Hepatocyte (in vitro differentiated cells): Measurements from ENCODE around the gene C11orf98.

Experiments
- EZH2 ChIP-seq: fragments of 200-600 bp; sonication (generic); IDR thresholded peaks from 2 replicates; pipeline ENCODE4 v1.6.1; 2016; ENCODE audit warnings: antibody characterized with exemption, mild to moderate bottlenecking, borderline replicate concordance
- TF ChIP-seq, protein P1 (sequence below): fragments of 200-600 bp; sonication (generic); IDR thresholded peaks from 2 replicates; pipeline ENCODE4 v1.5.1; 2016; ENCODE audit warnings: antibody characterized with exemption, mild to moderate bottlenecking; ENCODE audit not compliant: poor library complexity

DNA sequence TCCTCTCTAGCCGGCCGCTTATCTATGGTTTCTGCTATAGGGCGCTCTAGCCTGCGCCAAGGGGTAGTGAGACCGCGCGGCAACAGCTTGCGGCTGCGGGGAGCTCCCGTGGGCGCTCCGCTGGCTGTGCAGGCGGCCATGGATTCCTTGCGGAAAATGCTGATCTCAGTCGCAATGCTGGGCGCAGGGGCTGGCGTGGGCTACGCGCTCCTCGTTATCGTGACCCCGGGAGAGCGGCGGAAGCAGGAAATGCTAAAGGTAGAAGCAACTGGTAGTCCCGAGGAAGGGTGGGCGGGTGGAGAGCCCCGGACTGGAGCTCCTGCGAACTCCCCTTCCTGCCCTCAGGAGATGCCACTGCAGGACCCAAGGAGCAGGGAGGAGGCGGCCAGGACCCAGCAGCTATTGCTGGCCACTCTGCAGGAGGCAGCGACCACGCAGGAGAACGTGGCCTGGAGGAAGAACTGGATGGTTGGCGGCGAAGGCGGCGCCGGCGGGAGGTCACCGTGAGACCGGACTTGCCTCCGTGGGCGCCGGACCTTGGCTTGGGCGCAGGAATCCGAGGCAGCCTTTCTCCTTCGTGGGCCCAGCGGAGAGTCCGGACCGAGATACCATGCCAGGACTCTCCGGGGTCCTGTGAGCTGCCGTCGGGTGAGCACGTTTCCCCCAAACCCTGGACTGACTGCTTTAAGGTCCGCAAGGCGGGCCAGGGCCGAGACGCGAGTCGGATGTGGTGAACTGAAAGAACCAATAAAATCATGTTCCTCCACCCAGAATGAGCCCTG lies 6.8 kb upstream of the C11orf98 start, which contains the start of the genes LBHD1 and UQCC3:
- TF ChIP-seq, protein P1, sequence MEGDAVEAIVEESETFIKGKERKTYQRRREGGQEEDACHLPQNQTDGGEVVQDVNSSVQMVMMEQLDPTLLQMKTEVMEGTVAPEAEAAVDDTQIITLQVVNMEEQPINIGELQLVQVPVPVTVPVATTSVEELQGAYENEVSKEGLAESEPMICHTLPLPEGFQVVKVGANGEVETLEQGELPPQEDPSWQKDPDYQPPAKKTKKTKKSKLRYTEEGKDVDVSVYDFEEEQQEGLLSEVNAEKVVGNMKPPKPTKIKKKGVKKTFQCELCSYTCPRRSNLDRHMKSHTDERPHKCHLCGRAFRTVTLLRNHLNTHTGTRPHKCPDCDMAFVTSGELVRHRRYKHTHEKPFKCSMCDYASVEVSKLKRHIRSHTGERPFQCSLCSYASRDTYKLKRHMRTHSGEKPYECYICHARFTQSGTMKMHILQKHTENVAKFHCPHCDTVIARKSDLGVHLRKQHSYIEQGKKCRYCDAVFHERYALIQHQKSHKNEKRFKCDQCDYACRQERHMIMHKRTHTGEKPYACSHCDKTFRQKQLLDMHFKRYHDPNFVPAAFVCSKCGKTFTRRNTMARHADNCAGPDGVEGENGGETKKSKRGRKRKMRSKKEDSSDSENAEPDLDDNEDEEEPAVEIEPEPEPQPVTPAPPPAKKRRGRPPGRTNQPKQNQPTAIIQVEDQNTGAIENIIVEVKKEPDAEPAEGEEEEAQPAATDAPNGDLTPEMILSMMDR = no peak
- TF ChIP-seq EZH2 = no peak
